Upper lobe of right lung (tissue), 1 donor: Measurements from ENCODE around the gene PBX1. TPM values are rescaled to one million over a fixed set of nuclear protein-coding genes. Genes with fewer than 3 reads are reported as not detected.

Experiments
- ATAC-seq: fragments of 200-7000 bp; cut with Tn5 transposase; one replicate; pipeline ENCODE4 v1.9.1; 2020; ENCODE audit warnings: mild to moderate bottlenecking, moderate library complexity
- DNase-seq: peaks from one replicate; pipeline ENCODE4 v3.0.0-alpha.2; 2020
- H3K27ac ChIP-seq: fragments of 200-600 bp; one replicate; pipeline ENCODE4 v1.8.0; 2022
- H3K27me3 ChIP-seq: fragments of 200-600 bp; one replicate; pipeline ENCODE4 v1.8.0; 2022; ENCODE audit warnings: mild to moderate bottlenecking
- H3K36me3 ChIP-seq: fragments of 200-600 bp; one replicate; pipeline ENCODE4 v1.8.0; 2022
- H3K4me1 ChIP-seq: fragments of 200-600 bp; one replicate; pipeline ENCODE4 v1.8.0; 2022
- H3K4me3 ChIP-seq: fragments of 200-600 bp; one replicate; pipeline ENCODE4 v1.8.0; 2022; ENCODE audit warnings: mild to moderate bottlenecking
- H3K9me3 ChIP-seq: fragments of 200-600 bp; one replicate; pipeline ENCODE4 v1.8.0; 2022
- CTCF ChIP-seq: fragments of 200-600 bp; IDR thresholded peaks from one replicate; pipeline ENCODE4 v1.8.0; 2022; ENCODE audit warnings: antibody characterized with exemption
- intact Hi-C: fragments of 100-400 bp; cut with DNase I; formaldehyde crosslinking; loops from one replicate; pipeline ENCODE4 v1.11.0; 2022
- total RNA-seq: library from RNA; stranded (reverse); fragmentation: NEBNext Ultra II Directional; extraction: Animal tissue kit (Norgen Biotek cat#: 25700); gene quantifications from one replicate; pipeline ENCODE4 v1.2.1, GENCODE V29; 2021
- donor health status: DM: no; HTN: yes; CAD: no; lungs with severe emphysema.

The PBX1 gene
- total RNA-seq, 1 donor from 2014 or later, result 56.7 TPM

- intact Hi-C loops, result no loop called here
- no peak overlapping the region for H3K27ac ChIP-seq
- TF ChIP-seq CTCF, result no peak
- H3K27me3 ChIP-seq, result no peaks in the 10 kb centered on the region
- no peak for DNase-seq
- no peak overlapping the region for H3K4me3 ChIP-seq
- ATAC-seq, result no peak
- no peaks in the 10 kb centered on the region for H3K9me3 ChIP-seq
- H3K36me3 ChIP-seq, result no peaks in the 10 kb centered on the region
- no peaks in the 10 kb centered on the region for H3K4me1 ChIP-seq
These were observed 321.7 kb downstream of the PBX1 start for GRCh38 chr1:164880644-164881043.

GRCh38 chr1:164885311-164885710 is 326.3 kb downstream of the PBX1 start:
- intact Hi-C loops, result no loop called here
- no peak for DNase-seq
- no peak for TF ChIP-seq CTCF
- no peaks in the 10 kb centered on the region for H3K27me3 ChIP-seq
- H3K9me3 ChIP-seq, result no peaks in the 10 kb centered on the region
- no peaks in the 10 kb centered on the region for H3K36me3 ChIP-seq
- H3K4me3 ChIP-seq, result no peak overlapping the region
- no peaks in the 10 kb centered on the region for H3K4me1 ChIP-seq
- no peak for ATAC-seq
- no peak overlapping the region for H3K27ac ChIP-seq

GRCh38 chr1:164886101-164886500 is 327.1 kb downstream of the PBX1 start:
- intact Hi-C loops, result no loop called here
- Histone ChIP-seq H3K36me3 (no peaks in the 10 kb centered on the region), H3K27me3 (no peaks in the 10 kb centered on the region), H3K4me3 (no peak overlapping the region), H3K9me3 (no peaks in the 10 kb centered on the region), H3K27ac (no peak overlapping the region), H3K4me1 (no peaks in the 10 kb centered on the region)
- ATAC-seq (no peak), DNase-seq (no peak)
- no peak for TF ChIP-seq CTCF

GRCh38 chr1:164891615-164892014 is 332.6 kb downstream of the PBX1 start:
- intact Hi-C loops, result no loop called here
- TF ChIP-seq CTCF, result no peak
- no peaks in the 10 kb centered on the region for H3K27me3 ChIP-seq
- no peaks in the 10 kb centered on the region for H3K4me1 ChIP-seq
- no peak for DNase-seq
- no peak overlapping the region for H3K27ac ChIP-seq
- no peaks in the 10 kb centered on the region for H3K9me3 ChIP-seq
- H3K36me3 ChIP-seq, result no peaks in the 10 kb centered on the region
- ATAC-seq, result no peak
- no peak overlapping the region for H3K4me3 ChIP-seq

GRCh38 chr1:164895026-164895912 is 336.3 kb downstream of the PBX1 start:
- Histone ChIP-seq H3K27me3 (no peaks in the 10 kb centered on the region), H3K27ac (no peak overlapping the region), H3K36me3 (no peaks in the 10 kb centered on the region), H3K4me1 (no peaks in the 10 kb centered on the region), H3K9me3 (no peaks in the 10 kb centered on the region), H3K4me3 (no peak overlapping the region)
- ATAC-seq (no peak), DNase-seq (no peak)
- intact Hi-C loops, result no loop called here
- no peak for TF ChIP-seq CTCF
